GM12878 (cell line): ENCODE results near the gene ASAP2. TPM values are rescaled to one million over a fixed set of nuclear protein-coding genes. Genes with fewer than 3 reads are reported as not detected.
"Not testable (repeated sequence)": the region's sequence is repeated elsewhere in the genome, so short reads cannot be mapped to it uniquely, and the experiment has no call there.

Source experiments
- ATAC-seq: fragments of 200-7000 bp; cut with Tn5 transposase; 3 replicates; pipeline ENCODE4 v1.9.1; 2020; ENCODE audit warnings: mild to moderate bottlenecking, moderate library complexity
- BruUV-seq: library from RNA; stranded (reverse); fragments of 400-500 nt; replicated peaks from 2 replicates; lab custom pipeline; 2021; lab: Mats Ljungman, UMichigan
- CTCF ChIA-PET: fragments of 300-600 bp; sonication (Branson Sonifier 250); formaldehyde crosslinking; extraction: SDS; loops from one replicate; lab custom pipeline; 2021; ENCODE audit warnings: inconsistent platforms; lab: Yijun Ruan, JAX
- POLR2A ChIA-PET: fragments of 350-600 bp; formaldehyde crosslinking; extraction: SDS; loops from one replicate; lab custom pipeline; 2021; ENCODE audit warnings: inconsistent platforms; lab: Charles Lee
- RAD21 ChIA-PET: fragments of 300-600 bp; sonication (Branson Sonifier 250); formaldehyde crosslinking; loops from one replicate; lab custom pipeline; 2023; ENCODE audit warnings: antibody characterized with exemption; ENCODE audit not compliant: unreplicated experiment; lab: Charles Lee
- SMC1A ChIA-PET: fragments of 300-600 bp; sonication (Branson Sonifier 250); formaldehyde crosslinking; loops from one replicate; lab custom pipeline; 2023; ENCODE audit not compliant: unreplicated experiment, uncharacterized antibody; lab: Charles Lee
- DNase-seq: peaks from one replicate; pipeline ENCODE4 v3.0.0-alpha.2; 2011; ENCODE audit warnings: low read depth, low spot score
- FAIRE-seq: peaks from 3 replicates; lab custom pipeline; 2011; peaks lifted over from hg19 to GRCh38; lab: Jason Lieb, UNC
- H2AFZ ChIP-seq: 2 replicates; pipeline ENCODE4 v1.6.0; 2011; ENCODE audit warnings: low read depth, low read length, control low read depth; ENCODE audit not compliant: control insufficient read depth
- H3K27ac ChIP-seq: 2 replicates; pipeline ENCODE4 v1.5.1; 2011; ENCODE audit warnings: control low read depth; ENCODE audit not compliant: control insufficient read depth, insufficient read depth
- H3K27me3 ChIP-seq, 2 experiments: replicated peaks in 1 of 2; 2 replicates each; pipeline versions ENCODE4 v1.6.0 to v1.6.1; 2011; ENCODE audit warnings: low read length in 1 of 2; ENCODE audit not compliant: control insufficient read depth in 2 of 2, insufficient read depth in 2 of 2
- H3K36me3 ChIP-seq, 2 experiments: 2 replicates each; pipeline ENCODE4 v1.5.1; 2011; ENCODE audit warnings: low read length in 1 of 2; ENCODE audit not compliant: control insufficient read depth in 2 of 2, insufficient read depth in 2 of 2
- H3K4me1 ChIP-seq: 2 replicates; pipeline ENCODE4 v1.6.1; 2011; ENCODE audit warnings: mild to moderate bottlenecking, low read length, moderate library complexity, mixed read lengths; ENCODE audit not compliant: control insufficient read depth, insufficient read depth
- H3K4me2 ChIP-seq: 2 replicates; pipeline ENCODE4 v1.6.0; 2011; ENCODE audit warnings: control low read depth; ENCODE audit not compliant: control insufficient read depth, insufficient read depth
- H3K4me3 ChIP-seq: fragments of 200-600 bp; sonication (generic); 2 replicates; pipeline ENCODE4 v1.5.1; 2016
- H3K79me2 ChIP-seq: 2 replicates; pipeline ENCODE4 v1.6.0; 2011; ENCODE audit warnings: low read length; ENCODE audit not compliant: control insufficient read depth, insufficient read depth
- H3K9ac ChIP-seq: 2 replicates; pipeline ENCODE4 v1.8.0; 2011; ENCODE audit warnings: low read length, control low read depth, mixed read lengths; ENCODE audit not compliant: control insufficient read depth, insufficient read depth
- H3K9me3 ChIP-seq: replicated peaks from 3 replicates; pipeline ENCODE4 v1.5.1; 2011; ENCODE audit warnings: mild to moderate bottlenecking, low read length; ENCODE audit not compliant: control insufficient read depth, insufficient read depth
- H4K20me1 ChIP-seq: 2 replicates; pipeline ENCODE4 v1.6.0; 2011; ENCODE audit not compliant: control insufficient read depth, insufficient read depth
- CREM ChIP-seq: IDR thresholded peaks from 2 replicates; pipeline ENCODE4 v1.6.1; 2014; ENCODE audit warnings: antibody characterized with exemption, low read depth
- RAD51 ChIP-seq: fragments of 450-650 bp; IDR thresholded peaks from 2 replicates; pipeline ENCODE4 v1.6.1; 2016; ENCODE audit warnings: moderate library complexity, mild to moderate bottlenecking, inconsistent platforms
- STAT3 ChIP-seq: IDR thresholded peaks from 2 replicates; pipeline ENCODE4 v1.6.1; 2011; ENCODE audit warnings: low read depth, low read length, improper control_type of control experiment
- WGBS: methylation state at CpG from one replicate; pipeline ENCODE4 v1.1.6; 2016; ENCODE audit warnings: low lambda C conversion rate; ENCODE audit not compliant: insufficient replicate concordance, insufficient coverage; ENCODE audit errors: missing lambda C conversion rate; 5-methylcytosine and 5-hydroxymethylcytosine counted together
- in situ Hi-C: fragments of 300-500 bp; cut with MboI; formaldehyde crosslinking; loops from 9 replicates; pipeline ENCODE4 v1.14.3; 2018; ENCODE audit warnings: mixed read lengths
- intact Hi-C: fragments of 100-400 bp; cut with micrococcal nuclease; formaldehyde crosslinking; loops from one replicate; pipeline ENCODE4 v1.14.2; 2022; ENCODE audit not compliant: unreplicated experiment
- polyA plus RNA-seq, 11 experiments: library from polyadenylated mRNA; depleted of rRNA in 4 of 11; unstranded in 6 of 11; stranded (reverse) in 5 of 11; fragments of >200 nt; fragmentation: Nextera tagmentation in 4 of 11; fragmentation: Illumina TruSeq in 1 of 11; extraction: Ambion mirVana in 4 of 11; extraction: Trizol in 1 of 11; gene quantifications; 1 replicate in 1 of 11; 2 replicates in 10 of 11; pipeline versions ENCODE4 v1.2.1 to v1.2.3, GENCODE V29; 2011 to 2016; ENCODE audit warnings: inconsistent platforms in 2 of 11, missing spikeins in 2 of 11, low read depth in 1 of 11
- total RNA-seq, 4 experiments: library from RNA; depleted of rRNA in 3 of 4; stranded (reverse); fragments of >200 nt in 3 of 4; fragmentation: Illumina TruSeq in 1 of 4; extraction: Trizol in 1 of 4; gene quantifications; 2 replicates each; pipeline versions ENCODE4 v1.2.1 to v1.2.3, GENCODE V29; 2013 to 2021
- TF ChIP-seq, protein P1 (sequence below): fragments of 450-650 bp; IDR thresholded peaks from 2 replicates; pipeline ENCODE4 v1.6.1; 2017; ENCODE audit warnings: low read depth, mild to moderate bottlenecking, moderate library complexity

Gene ASAP2
- total and polyA plus RNA-seq, 10 of the 15 experiments (the other 5 are each of a cell fraction or from before 2014, with no cell fraction given): 0.05 to 0.27 (median 0.07) TPM; not detected in 4

DNA sequence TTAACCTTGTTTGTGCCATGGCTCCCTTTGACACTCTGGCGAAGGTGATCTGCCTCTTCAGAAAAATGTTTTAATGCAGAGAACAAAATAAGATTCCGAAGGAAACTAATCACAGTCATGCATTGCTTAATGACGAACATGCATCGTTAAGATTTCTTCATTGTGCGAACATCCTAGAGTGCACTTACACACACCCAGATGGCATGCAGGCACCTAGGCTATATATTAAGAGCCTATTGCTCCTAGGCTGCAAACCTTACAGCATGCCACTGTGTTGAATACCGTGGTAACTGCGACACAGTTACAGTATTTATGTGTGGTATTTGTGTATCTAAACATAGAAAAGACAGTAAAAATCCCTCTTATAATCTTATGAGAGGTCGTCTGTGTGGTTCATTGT, 8.3 kb downstream of the ASAP2 start (continued):
- TF ChIP-seq, protein P1, sequence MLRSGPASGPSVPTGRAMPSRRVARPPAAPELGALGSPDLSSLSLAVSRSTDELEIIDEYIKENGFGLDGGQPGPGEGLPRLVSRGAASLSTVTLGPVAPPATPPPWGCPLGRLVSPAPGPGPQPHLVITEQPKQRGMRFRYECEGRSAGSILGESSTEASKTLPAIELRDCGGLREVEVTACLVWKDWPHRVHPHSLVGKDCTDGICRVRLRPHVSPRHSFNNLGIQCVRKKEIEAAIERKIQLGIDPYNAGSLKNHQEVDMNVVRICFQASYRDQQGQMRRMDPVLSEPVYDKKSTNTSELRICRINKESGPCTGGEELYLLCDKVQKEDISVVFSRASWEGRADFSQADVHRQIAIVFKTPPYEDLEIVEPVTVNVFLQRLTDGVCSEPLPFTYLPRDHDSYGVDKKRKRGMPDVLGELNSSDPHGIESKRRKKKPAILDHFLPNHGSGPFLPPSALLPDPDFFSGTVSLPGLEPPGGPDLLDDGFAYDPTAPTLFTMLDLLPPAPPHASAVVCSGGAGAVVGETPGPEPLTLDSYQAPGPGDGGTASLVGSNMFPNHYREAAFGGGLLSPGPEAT: no peak
- no peak for TF ChIP-seq CREM

DNA sequence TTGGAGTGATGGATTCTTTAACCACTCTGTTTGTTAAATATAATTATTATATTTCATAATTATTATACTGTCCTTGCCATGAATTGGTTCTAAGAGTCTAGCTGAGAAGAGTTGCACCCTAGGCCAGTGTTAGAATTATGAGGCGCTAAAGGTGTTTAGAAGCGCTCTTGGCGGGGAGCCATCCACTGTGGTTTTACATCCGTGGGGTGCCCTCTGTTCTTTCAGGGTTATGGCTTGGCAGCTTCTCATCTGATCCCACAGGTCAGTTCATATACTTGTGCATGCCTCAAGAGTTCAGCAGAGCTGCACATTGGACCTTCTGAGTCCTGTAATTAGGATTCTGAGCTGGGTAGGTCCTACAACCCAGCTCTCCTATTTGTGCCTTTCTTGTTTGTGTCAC, 9.1 kb downstream of the ASAP2 start:
- ATAC-seq: no peak
- no peaks in the 10 kb centered on the region; a peak in 1 of 4 replicates for H3K27me3 ChIP-seq
- no peak overlapping the region for H3K27ac ChIP-seq
- no peak for DNase-seq
- FAIRE-seq: no peak
- H3K9ac ChIP-seq: no peak overlapping the region
- POLR2A ChIA-PET: no interaction called here
- WGBS: 80% methylated on average over 4 of the region's 4 CpGs
- intact Hi-C loops: no loop called here
- BruUV-seq: no TSS peak
- CTCF ChIA-PET: interaction anchor here (1.1 kb wide), 1 partner anchor 434 kb away, joined by 3 read pairs; no protein-coding TSS in a partner anchor
- H4K20me1 ChIP-seq: 0 out of 2 replicates have a peak, but pooled peaks cover 3% of the 10 kb centered on the region
- no peaks in the 10 kb centered on the region for H3K36me3 ChIP-seq
- H3K4me1 ChIP-seq: no peaks in the 10 kb centered on the region
- no peaks in the 10 kb centered on the region for H3K9me3 ChIP-seq
- H3K4me2 ChIP-seq: no peak overlapping the region
- no peak overlapping the region for H2AFZ ChIP-seq
- no peaks in the 10 kb centered on the region for H3K79me2 ChIP-seq
- SMC1A ChIA-PET: no interaction called here
- RAD21 ChIA-PET: no interaction called here
- H3K4me3 ChIP-seq: no peak overlapping the region
- TF ChIP-seq RAD51 (no peak), STAT3 (no peak)
- in situ Hi-C loops: no loop called here

DNA sequence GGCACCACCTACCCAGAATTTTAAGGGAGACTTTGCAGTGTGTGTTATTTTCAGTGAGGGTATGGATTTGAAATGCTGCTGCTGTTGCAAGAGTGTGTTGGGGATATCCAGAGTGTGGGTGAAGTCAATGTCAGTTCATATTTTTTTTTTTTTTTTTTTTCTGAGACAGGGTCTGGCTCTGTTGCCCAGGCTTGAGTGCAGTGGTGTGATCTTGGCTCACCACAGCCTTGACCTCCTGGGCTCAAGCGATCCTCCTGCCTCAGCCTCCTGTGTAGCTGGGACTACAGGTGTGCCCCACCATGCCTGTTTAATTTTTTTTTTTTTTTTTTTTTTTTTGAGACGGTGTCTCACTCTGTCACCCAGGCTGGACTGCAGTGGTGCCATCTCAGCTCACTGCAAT, 9.5 kb downstream of the ASAP2 start:
- H3K27ac ChIP-seq, H4K20me1 ChIP-seq, H2AFZ ChIP-seq, H3K4me1 ChIP-seq, H3K79me2 ChIP-seq, H3K9ac ChIP-seq, H3K4me2 ChIP-seq, RAD21 ChIA-PET, intact Hi-C loops, SMC1A ChIA-PET, H3K36me3 ChIP-seq, POLR2A ChIA-PET, H3K27me3 ChIP-seq, ATAC-seq, BruUV-seq, in situ Hi-C loops, DNase-seq, H3K4me3 ChIP-seq, FAIRE-seq, H3K9me3 ChIP-seq: not testable (repeated sequence)
- 0% methylated on average over 1 of the region's 2 CpGs for WGBS
- CTCF ChIA-PET: interaction anchor here (1.1 kb wide), 1 partner anchor 434 kb away, joined by 3 read pairs; no protein-coding TSS in a partner anchor
